Muscle layer of duodenum (tissue), 2 donors: ENCODE data around the gene PI4KA.
"Not testable (repeated sequence)": the region's sequence is repeated elsewhere in the genome, so short reads cannot be mapped to it uniquely, and the experiment has no call there.

Source experiments
- H3K27ac ChIP-seq: one replicate; pipeline ENCODE4 v1.7.0; 2013; ENCODE audit warnings: mild to moderate bottlenecking, low read length
- H3K27me3 ChIP-seq: one replicate; pipeline ENCODE4 v1.7.0; 2013; ENCODE audit warnings: low read depth, mild to moderate bottlenecking, control low read depth, low read length
- H3K36me3 ChIP-seq, 2 donors: one replicate each; pipeline ENCODE4 v1.7.0; 2013; ENCODE audit warnings: low read length in 2 of 2, control low read depth in 1 of 2, mild to moderate bottlenecking in 1 of 2; ENCODE audit not compliant: insufficient read depth in 2 of 2, control insufficient read depth in 1 of 2
- H3K4me1 ChIP-seq, 2 donors: one replicate each; pipeline ENCODE4 v1.7.0; 2013; ENCODE audit warnings: low read length in 2 of 2, mild to moderate bottlenecking in 2 of 2, control low read depth in 1 of 2, moderate library complexity in 1 of 2; ENCODE audit not compliant: insufficient read depth in 2 of 2, control insufficient read depth in 1 of 2
- H3K4me3 ChIP-seq, 2 donors: one replicate each; pipeline ENCODE4 v1.7.0; 2013; ENCODE audit warnings: low read length in 2 of 2, low read depth in 1 of 2, mild to moderate bottlenecking in 1 of 2
- H3K9me3 ChIP-seq, 2 donors: one replicate each; pipeline ENCODE4 v1.7.0; 2013; ENCODE audit warnings: low read length in 2 of 2, control low read depth in 1 of 2, mild to moderate bottlenecking in 1 of 2; ENCODE audit not compliant: control insufficient read depth in 1 of 2
- donor health status: healthy.

The PI4KA gene

DNA sequence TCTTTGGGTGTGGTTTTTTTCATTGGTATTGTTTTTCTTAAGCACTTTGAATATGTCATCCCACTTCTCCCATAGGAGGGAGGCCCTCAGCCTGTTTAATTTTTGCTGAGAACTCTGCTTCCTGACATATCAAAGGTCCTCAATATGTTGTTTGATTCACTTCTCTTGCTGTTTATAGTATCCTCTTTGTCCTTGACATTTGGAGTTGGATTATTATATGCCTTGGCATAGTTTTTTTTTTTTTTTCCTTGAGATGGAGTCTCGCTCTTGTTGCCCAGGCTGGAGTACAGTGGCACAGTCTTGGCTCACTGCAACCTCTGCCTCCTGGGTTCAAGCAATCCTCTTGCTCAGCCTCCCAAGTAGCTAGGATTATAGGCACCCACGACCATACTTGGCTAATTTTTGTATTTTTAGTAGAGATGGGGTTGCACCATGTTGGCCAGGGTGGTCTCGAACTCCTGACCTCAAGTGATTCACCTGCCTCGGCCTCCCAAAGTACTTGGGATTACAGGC is 196.0 kb downstream of the PI4KA start:
- not testable (repeated sequence) for H3K9me3 ChIP-seq, H3K27me3 ChIP-seq, H3K27ac ChIP-seq, H3K4me1 ChIP-seq, H3K36me3 ChIP-seq, H3K4me3 ChIP-seq

GRCh38 chr22:20661473-20661872 is 197.1 kb downstream of the PI4KA start:
- no peak overlapping the region for H3K27ac ChIP-seq
- no peaks in the 10 kb centered on the region for H3K27me3 ChIP-seq
- H3K36me3 ChIP-seq: no peaks in the 10 kb centered on the region
- H3K9me3 ChIP-seq: no peaks in the 10 kb centered on the region
- H3K4me3 ChIP-seq: no peak overlapping the region
- no peaks in the 10 kb centered on the region for H3K4me1 ChIP-seq

- Histone ChIP-seq H3K4me3 (no peak overlapping the region), H3K27me3 (no peaks in the 10 kb centered on the region), H3K9me3 (no peaks in the 10 kb centered on the region), H3K36me3 (no peaks in the 10 kb centered on the region), H3K4me1 (no peaks in the 10 kb centered on the region), H3K27ac (no peak overlapping the region)
These were observed 198.1 kb downstream of the PI4KA start for GRCh38 chr22:20660441-20661054.

GRCh38 chr22:20659920-20660319 is 198.7 kb downstream of the PI4KA start:
- Histone ChIP-seq H3K9me3 (no peaks in the 10 kb centered on the region), H3K27me3 (no peaks in the 10 kb centered on the region), H3K4me3 (no peak overlapping the region), H3K36me3 (no peaks in the 10 kb centered on the region), H3K27ac (no peak overlapping the region), H3K4me1 (no peaks in the 10 kb centered on the region)

DNA sequence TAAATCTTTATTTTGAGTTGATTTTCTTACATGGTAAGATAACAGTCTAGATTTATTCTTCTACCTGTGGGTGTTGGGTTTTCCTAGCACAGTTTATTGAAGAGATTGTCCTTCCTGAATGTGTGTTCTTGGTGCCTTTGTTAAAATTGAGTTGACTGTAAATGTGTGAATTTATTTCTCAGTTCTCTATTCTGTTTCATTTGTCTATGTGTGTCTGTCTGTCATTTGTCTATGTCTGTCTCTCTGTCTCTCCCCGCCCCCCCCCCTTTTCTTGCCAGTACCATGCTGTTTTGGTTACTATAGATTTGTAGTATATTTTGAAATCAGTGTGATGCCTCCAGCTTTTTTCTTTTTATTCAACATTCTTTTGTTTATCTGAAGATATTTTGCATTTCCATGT is 199.4 kb downstream of the PI4KA start:
- H3K27me3 ChIP-seq: no peaks in the 10 kb centered on the region
- no peaks in the 10 kb centered on the region for H3K36me3 ChIP-seq
- no peaks in the 10 kb centered on the region for H3K4me1 ChIP-seq
- no peaks in the 10 kb centered on the region for H3K9me3 ChIP-seq
- no peak overlapping the region for H3K4me3 ChIP-seq
- no peak overlapping the region for H3K27ac ChIP-seq

- no peak overlapping the region for H3K4me3 ChIP-seq
- H3K27ac ChIP-seq: no peak overlapping the region
- no peaks in the 10 kb centered on the region for H3K36me3 ChIP-seq
- no peaks in the 10 kb centered on the region for H3K9me3 ChIP-seq
- no peaks in the 10 kb centered on the region for H3K27me3 ChIP-seq
- no peaks in the 10 kb centered on the region for H3K4me1 ChIP-seq
These were observed 200.0 kb downstream of the PI4KA start for GRCh38 chr22:20658433-20659222.

GRCh38 chr22:20657963-20658362 is 200.6 kb downstream of the PI4KA start:
- no peaks in the 10 kb centered on the region for H3K36me3 ChIP-seq
- no peaks in the 10 kb centered on the region for H3K27me3 ChIP-seq
- H3K4me3 ChIP-seq: no peak overlapping the region
- H3K4me1 ChIP-seq: no peaks in the 10 kb centered on the region
- H3K27ac ChIP-seq: no peak overlapping the region
- H3K9me3 ChIP-seq: no peaks in the 10 kb centered on the region
